Type B pancreatic cell (in vitro differentiated cells): Measurements from ENCODE around the gene CDKAL1. TPM values are rescaled to one million over a fixed set of nuclear protein-coding genes. Genes with fewer than 3 reads are reported as not detected.

Source experiments
- DNase-seq: peaks from one replicate; pipeline ENCODE4 v3.0.0; 2021; ENCODE audit warnings: mixed read lengths; ENCODE audit not compliant: unreplicated experiment; ENCODE audit errors: extremely low spot score
- H3K27ac Mint-ChIP-seq: 2 replicates; pipeline ENCODE4 v1.8.0; 2021; ENCODE audit warnings: mild to moderate bottlenecking, mixed read lengths
- H3K27me3 Mint-ChIP-seq: 2 replicates; pipeline ENCODE4 v1.8.0; 2021; ENCODE audit warnings: mixed read lengths
- H3K36me3 Mint-ChIP-seq: 2 replicates; pipeline ENCODE4 v1.8.0; 2021; ENCODE audit warnings: mixed read lengths
- H3K4me1 Mint-ChIP-seq: one replicate; pipeline ENCODE4 v1.8.0; 2021; ENCODE audit warnings: mixed read lengths; ENCODE audit not compliant: unreplicated experiment
- H3K4me3 Mint-ChIP-seq: 2 replicates; pipeline ENCODE4 v1.8.0; 2021; ENCODE audit warnings: mild to moderate bottlenecking, mixed read lengths
- H3K9me3 Mint-ChIP-seq: 2 replicates; pipeline ENCODE4 v1.8.0; 2021; ENCODE audit warnings: mixed read lengths
- CTCF ChIP-seq: fragments of 200-600 bp; sonication (generic); conservative IDR thresholded peaks from 2 replicates; pipeline ENCODE4 v1.5.0; 2021; ENCODE audit warnings: antibody characterized with exemption, mild to moderate bottlenecking
- total RNA-seq: library from RNA; stranded (reverse); gene quantifications from 2 replicates; pipeline ENCODE4 v1.2.1, GENCODE V29; 2021; ENCODE audit warnings: low replicate concordance

CDKAL1 gene
- total RNA-seq, 1 donor from 2014 or later, result 21.0 TPM

- H3K36me3 Mint-ChIP-seq, result peaks cover 10% of the 10 kb centered on the region
- no peak for TF ChIP-seq CTCF
- no peak overlapping the region for H3K4me3 Mint-ChIP-seq
- H3K27ac Mint-ChIP-seq, result no peak overlapping the region
- peaks cover 11% of the 10 kb centered on the region for H3K9me3 Mint-ChIP-seq
- H3K27me3 Mint-ChIP-seq, result no peaks in the 10 kb centered on the region
- peaks cover 27% of the 10 kb centered on the region for H3K4me1 Mint-ChIP-seq
- no peak for DNase-seq
Measured at GRCh38 chr6:20998748-20999448, 464.6 kb downstream of the CDKAL1 start.

GRCh38 chr6:21000331-21000801 is 466.1 kb downstream of the CDKAL1 start:
- H3K4me1 Mint-ChIP-seq, result peaks cover 32% of the 10 kb centered on the region
- H3K36me3 Mint-ChIP-seq, result peaks cover 5% of the 10 kb centered on the region
- H3K9me3 Mint-ChIP-seq, result peaks cover 3% of the 10 kb centered on the region
- H3K27ac Mint-ChIP-seq, result no peak overlapping the region
- no peak overlapping the region for H3K4me3 Mint-ChIP-seq
- no peaks in the 10 kb centered on the region for H3K27me3 Mint-ChIP-seq
- DNase-seq, result no peak
- no peak for TF ChIP-seq CTCF

GRCh38 chr6:21001736-21002135 is 467.5 kb downstream of the CDKAL1 start:
- no peak for TF ChIP-seq CTCF
- H3K4me1 Mint-ChIP-seq, result peaks cover 32% of the 10 kb centered on the region
- H3K36me3 Mint-ChIP-seq, result peaks cover 5% of the 10 kb centered on the region

GRCh38 chr6:21003780-21004541 is 469.7 kb downstream of the CDKAL1 start:
- no peaks in the 10 kb centered on the region for H3K27me3 Mint-ChIP-seq
- H3K4me1 Mint-ChIP-seq, result peaks cover 27% of the 10 kb centered on the region
- TF ChIP-seq CTCF, result no peak
- peaks cover 5% of the 10 kb centered on the region for H3K36me3 Mint-ChIP-seq
- H3K9me3 Mint-ChIP-seq, result no peaks in the 10 kb centered on the region
- H3K27ac Mint-ChIP-seq, result no peak overlapping the region
- no peak for DNase-seq
- no peak overlapping the region for H3K4me3 Mint-ChIP-seq

More at GRCh38 chr6:21001736-21002135, 467.5 kb downstream of the CDKAL1 start:
- no peaks in the 10 kb centered on the region for H3K27me3 Mint-ChIP-seq
- no peak overlapping the region for H3K4me3 Mint-ChIP-seq
- H3K9me3 Mint-ChIP-seq, result no peaks in the 10 kb centered on the region
- H3K27ac Mint-ChIP-seq, result no peak overlapping the region
- no peak for DNase-seq

- no peak for DNase-seq
- H3K4me3 Mint-ChIP-seq, result no peak overlapping the region
- H3K27ac Mint-ChIP-seq, result no peak overlapping the region
- no peaks in the 10 kb centered on the region for H3K9me3 Mint-ChIP-seq
- TF ChIP-seq CTCF, result no peak
- H3K4me1 Mint-ChIP-seq, result peaks cover 15% of the 10 kb centered on the region
- H3K27me3 Mint-ChIP-seq, result no peaks in the 10 kb centered on the region
- peaks cover 9% of the 10 kb centered on the region for H3K36me3 Mint-ChIP-seq
Measured at GRCh38 chr6:21005816-21006570, 471.7 kb downstream of the CDKAL1 start.
